DOHH2 (cell line): ENCODE results near the gene TTC3.
"Not testable (repeated sequence)": the region's sequence is repeated elsewhere in the genome, so short reads cannot be mapped to it uniquely, and the experiment has no call there.

Experiments used
- H3F3A ChIP-seq: fragments of 200-600 bp; sonication (generic), shearing (Covaris generic); 2 replicates; pipeline ENCODE4 v1.6.0; 2016; ENCODE audit warnings: antibody characterized with exemption, mild to moderate bottlenecking; ENCODE audit not compliant: control insufficient read depth, insufficient read depth
- H3K27ac ChIP-seq: fragments of 200-600 bp; sonication (generic); 2 replicates; pipeline ENCODE4 v1.5.1; 2014; ENCODE audit warnings: low read depth, mild to moderate bottlenecking, low read length, moderate library complexity
- H3K27me3 ChIP-seq: fragments of 200-600 bp; sonication (generic); 2 replicates; pipeline ENCODE4 v1.6.1; 2014; ENCODE audit warnings: mild to moderate bottlenecking, low read length, mixed read lengths; ENCODE audit not compliant: control insufficient read depth
- H3K36me3 ChIP-seq: fragments of 200-600 bp; sonication (generic); 2 replicates; pipeline ENCODE4 v1.6.1; 2014; ENCODE audit warnings: mild to moderate bottlenecking, low read length, moderate library complexity, mixed read lengths; ENCODE audit not compliant: control insufficient read depth
- H3K4me1 ChIP-seq: fragments of 200-600 bp; sonication (generic); 2 replicates; pipeline ENCODE4 v1.6.1; 2014; ENCODE audit warnings: mild to moderate bottlenecking, low read length, mixed read lengths; ENCODE audit not compliant: control insufficient read depth
- H3K4me2 ChIP-seq: fragments of 200-600 bp; sonication (generic); 2 replicates; pipeline ENCODE4 v1.6.0; 2014; ENCODE audit warnings: mild to moderate bottlenecking, low read length, moderate library complexity
- H3K4me3 ChIP-seq: fragments of 200-600 bp; sonication (generic); 2 replicates; pipeline ENCODE4 v1.5.1; 2014; ENCODE audit warnings: mild to moderate bottlenecking, low read length, mixed read lengths
- H3K79me2 ChIP-seq: fragments of 200-600 bp; sonication (generic); 2 replicates; pipeline ENCODE4 v1.6.1; 2014; ENCODE audit warnings: mild to moderate bottlenecking, low read length, mixed read lengths; ENCODE audit not compliant: control insufficient read depth
- H3K9me2 ChIP-seq: fragments of 200-600 bp; sonication (generic); replicated peaks from 2 replicates; pipeline ENCODE4 v1.6.1; 2014; ENCODE audit warnings: mild to moderate bottlenecking, low read length, mixed read lengths; ENCODE audit not compliant: control insufficient read depth
- H3K9me3 ChIP-seq: fragments of 200-600 bp; sonication (generic); 2 replicates; pipeline ENCODE4 v1.6.1; 2014; ENCODE audit warnings: antibody characterized with exemption, low read length, mixed read lengths; ENCODE audit not compliant: control insufficient read depth, insufficient read depth
- H4K20me1 ChIP-seq: fragments of 200-600 bp; sonication (generic); 2 replicates; pipeline ENCODE4 v1.6.0; 2014; ENCODE audit warnings: low read depth, mild to moderate bottlenecking, antibody characterized with exemption, low read length, moderate library complexity; ENCODE audit not compliant: control insufficient read depth, insufficient read depth
- EZH2phosphoT487 ChIP-seq: fragments of 200-600 bp; sonication (generic); IDR thresholded peaks from 2 replicates; pipeline ENCODE4 v1.6.1; 2017; ENCODE audit warnings: borderline replicate concordance, mild to moderate bottlenecking, antibody characterized with exemption, low read length, moderate library complexity, mixed read lengths
- TF ChIP-seq, protein P1 (sequence below): fragments of 200-600 bp; sonication (generic); IDR thresholded peaks from one replicate; pipeline ENCODE4 v1.5.1; 2014; ENCODE audit warnings: antibody characterized with exemption, mild to moderate bottlenecking, low read depth, low read length; ENCODE audit not compliant: poor library complexity, severe bottlenecking

TTC3 gene

DNA sequence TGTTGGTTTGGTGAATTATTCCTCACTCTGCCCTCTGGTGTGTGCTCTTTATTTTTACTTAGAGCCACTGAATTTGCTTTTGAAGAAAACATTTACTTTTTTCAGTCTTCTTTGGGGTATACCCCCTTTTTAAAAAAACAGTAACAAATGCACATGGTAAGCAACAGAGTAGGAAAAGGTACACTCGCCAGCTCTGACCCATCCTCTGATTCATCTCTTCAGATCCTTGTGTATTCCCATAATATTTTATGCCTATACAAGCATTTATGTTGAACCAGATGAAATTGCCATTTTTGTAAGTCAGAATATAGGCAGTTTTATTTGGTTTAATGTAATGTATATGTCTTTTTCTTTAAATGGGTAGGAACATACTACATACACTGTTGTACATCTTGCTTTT is 28.3 kb downstream of the TTC3 start:
- no peak for TF ChIP-seq EZH2phosphoT487
- TF ChIP-seq, protein P1, sequence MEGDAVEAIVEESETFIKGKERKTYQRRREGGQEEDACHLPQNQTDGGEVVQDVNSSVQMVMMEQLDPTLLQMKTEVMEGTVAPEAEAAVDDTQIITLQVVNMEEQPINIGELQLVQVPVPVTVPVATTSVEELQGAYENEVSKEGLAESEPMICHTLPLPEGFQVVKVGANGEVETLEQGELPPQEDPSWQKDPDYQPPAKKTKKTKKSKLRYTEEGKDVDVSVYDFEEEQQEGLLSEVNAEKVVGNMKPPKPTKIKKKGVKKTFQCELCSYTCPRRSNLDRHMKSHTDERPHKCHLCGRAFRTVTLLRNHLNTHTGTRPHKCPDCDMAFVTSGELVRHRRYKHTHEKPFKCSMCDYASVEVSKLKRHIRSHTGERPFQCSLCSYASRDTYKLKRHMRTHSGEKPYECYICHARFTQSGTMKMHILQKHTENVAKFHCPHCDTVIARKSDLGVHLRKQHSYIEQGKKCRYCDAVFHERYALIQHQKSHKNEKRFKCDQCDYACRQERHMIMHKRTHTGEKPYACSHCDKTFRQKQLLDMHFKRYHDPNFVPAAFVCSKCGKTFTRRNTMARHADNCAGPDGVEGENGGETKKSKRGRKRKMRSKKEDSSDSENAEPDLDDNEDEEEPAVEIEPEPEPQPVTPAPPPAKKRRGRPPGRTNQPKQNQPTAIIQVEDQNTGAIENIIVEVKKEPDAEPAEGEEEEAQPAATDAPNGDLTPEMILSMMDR: no peak
- H3K9me2 ChIP-seq: no peaks in the 10 kb centered on the region
- H4K20me1 ChIP-seq: no peaks in the 10 kb centered on the region
- H3K27me3 ChIP-seq: no peaks in the 10 kb centered on the region
- H3K4me2 ChIP-seq: no peak overlapping the region
- H3K79me2 ChIP-seq: peaks cover under 1% of the 10 kb centered on the region; the same call in 1 of the 2 replicates
- H3K4me3 ChIP-seq: no peak overlapping the region
- H3K4me1 ChIP-seq: no peaks in the 10 kb centered on the region
- H3F3A ChIP-seq: no peaks in the 10 kb centered on the region
- H3K9me3 ChIP-seq: 0 out of 2 replicates have a peak, but pooled peaks cover 3% of the 10 kb centered on the region
- H3K36me3 ChIP-seq: peaks cover 27% of the 10 kb centered on the region
- H3K27ac ChIP-seq: no peak overlapping the region

DNA sequence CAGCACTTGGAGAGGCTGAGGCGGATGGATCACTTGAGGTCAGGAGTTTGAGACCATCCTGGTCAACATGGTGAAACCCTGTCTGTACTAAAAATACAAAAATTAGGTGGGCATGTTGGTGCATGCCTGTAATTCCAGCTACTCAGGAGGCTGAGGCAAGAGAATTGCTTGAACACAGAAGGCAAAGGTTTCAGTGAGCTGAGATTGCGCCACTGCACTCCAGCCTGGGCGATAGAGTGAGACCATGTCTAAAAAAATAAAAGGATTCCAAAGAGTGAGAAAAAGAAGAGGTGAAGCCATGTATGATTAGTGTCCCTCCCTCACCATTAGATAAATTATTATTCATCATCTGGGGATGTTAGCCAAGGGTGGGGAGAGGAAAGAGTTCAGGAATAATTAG is 29.7 kb downstream of the TTC3 start:
- not testable (repeated sequence) for H3K4me3 ChIP-seq, H3K79me2 ChIP-seq, H3K9me3 ChIP-seq, H3F3A ChIP-seq, H3K27me3 ChIP-seq, H3K4me2 ChIP-seq, H3K9me2 ChIP-seq, H4K20me1 ChIP-seq, H3K27ac ChIP-seq, H3K4me1 ChIP-seq
- peaks cover 15% of the 10 kb centered on the region for H3K36me3 ChIP-seq

DNA sequence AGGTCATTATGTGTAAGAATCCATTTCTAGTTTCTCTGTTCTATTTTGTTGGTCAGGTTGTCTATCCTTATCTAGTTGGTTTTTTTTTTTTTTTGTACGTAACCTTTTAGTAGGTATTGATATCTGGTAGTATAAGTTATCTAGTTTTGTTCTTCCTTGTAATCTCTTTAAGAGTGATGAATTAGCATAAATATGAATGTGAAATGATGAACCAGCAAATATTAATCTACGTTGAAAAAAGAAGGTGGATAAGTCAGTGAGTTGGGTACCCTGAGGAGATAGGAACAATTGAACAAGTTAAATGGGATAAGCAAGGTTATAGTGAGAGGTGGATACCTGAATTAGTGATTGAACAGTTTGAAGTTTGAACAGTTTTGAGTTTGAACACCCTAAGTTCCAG is 33.9 kb downstream of the TTC3 start:
- Histone ChIP-seq H3K36me3 (peaks cover 5% of the 10 kb centered on the region; the same call in 1 of the 2 replicates), H3K4me2 (no peak overlapping the region), H3K4me3 (no peak overlapping the region), H3K27me3 (no peaks in the 10 kb centered on the region), H3K9me2 (no peaks in the 10 kb centered on the region), H3K4me1 (no peaks in the 10 kb centered on the region), H3F3A (no peaks in the 10 kb centered on the region), H3K9me3 (0 out of 2 replicates have a peak, but pooled peaks cover 5% of the 10 kb centered on the region), H3K27ac (no peak overlapping the region), H4K20me1 (no peaks in the 10 kb centered on the region), H3K79me2 (peaks cover 3% of the 10 kb centered on the region; the same call in 1 of the 2 replicates)
- TF ChIP-seq, protein P1: no peak
- TF ChIP-seq EZH2phosphoT487: no peak

DNA sequence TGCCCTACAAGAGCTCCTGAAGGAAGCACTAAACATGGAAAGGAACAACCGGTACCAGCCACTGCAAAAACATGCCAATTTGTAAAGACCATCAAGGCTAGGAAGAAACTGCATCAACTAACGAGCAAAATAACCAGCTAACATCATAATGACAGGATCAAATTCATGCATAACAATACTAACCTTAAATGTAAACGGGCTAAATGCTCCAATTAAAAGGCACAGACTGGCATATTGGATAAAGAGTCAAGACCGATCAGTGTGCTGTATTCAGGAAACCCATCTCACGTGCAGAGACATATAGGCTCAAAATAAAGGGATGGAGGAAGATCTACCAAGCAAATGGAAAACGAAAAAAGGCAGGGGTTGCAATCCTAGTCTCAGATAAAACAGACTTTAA is 38.0 kb downstream of the TTC3 start:
- H3K4me1 ChIP-seq, H3K9me2 ChIP-seq: not testable (repeated sequence)

DNA sequence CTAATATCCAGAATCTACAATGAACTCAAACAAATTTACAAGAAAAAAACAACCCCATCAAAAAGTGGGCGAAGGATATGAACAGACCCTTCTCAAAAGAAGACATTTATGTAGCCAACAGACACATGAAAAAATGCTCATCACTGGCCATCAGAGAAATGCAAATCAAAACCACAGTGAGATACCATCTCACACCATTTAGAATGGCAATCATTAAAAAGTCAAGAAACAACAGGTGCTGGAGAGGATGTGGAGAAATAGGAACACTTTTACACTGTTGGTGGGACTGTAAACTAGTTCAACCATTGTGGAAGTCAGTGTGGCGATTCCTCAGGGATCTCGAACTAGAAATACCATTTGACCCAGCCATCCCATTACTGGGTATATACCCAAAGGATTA is 41.2 kb downstream of the TTC3 start:
- not testable (repeated sequence) for H3K4me3 ChIP-seq, H3K27me3 ChIP-seq, H3K4me2 ChIP-seq, H4K20me1 ChIP-seq, H3K4me1 ChIP-seq, H3K79me2 ChIP-seq, H3K9me3 ChIP-seq, H3K27ac ChIP-seq, H3K9me2 ChIP-seq, H3F3A ChIP-seq, H3K36me3 ChIP-seq

More for the DNA sequence above, 38.0 kb downstream of the TTC3 start:
- not testable (repeated sequence) for H4K20me1 ChIP-seq, H3K36me3 ChIP-seq, H3K27ac ChIP-seq, H3K4me2 ChIP-seq, H3K4me3 ChIP-seq, H3K79me2 ChIP-seq, H3F3A ChIP-seq, H3K9me3 ChIP-seq, H3K27me3 ChIP-seq

DNA sequence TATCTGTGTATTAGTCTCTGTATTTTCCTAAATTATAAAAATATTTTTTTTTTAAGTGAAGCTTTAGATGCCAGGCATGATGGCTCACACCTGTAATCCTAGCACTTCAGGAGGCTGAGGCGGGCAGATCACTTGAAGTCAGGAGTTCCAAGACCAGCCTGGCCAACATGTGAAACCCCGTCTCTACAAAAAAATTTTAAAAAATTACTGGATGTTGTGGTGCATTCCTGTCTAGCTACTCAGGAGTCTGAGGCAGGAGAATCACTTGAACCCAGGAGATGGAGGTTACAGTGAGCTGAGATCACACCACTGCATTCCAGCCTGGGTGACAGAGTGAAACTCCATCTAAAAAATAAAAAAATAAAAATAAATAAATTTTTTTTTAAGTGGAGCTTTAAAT is 43.4 kb downstream of the TTC3 start:
- not testable (repeated sequence) for H3K9me2 ChIP-seq

More for the DNA sequence above, 43.4 kb downstream of the TTC3 start:
- not testable (repeated sequence) for H3K4me1 ChIP-seq, H3K36me3 ChIP-seq, H3K4me2 ChIP-seq, H4K20me1 ChIP-seq, H3K79me2 ChIP-seq, H3K27me3 ChIP-seq, H3K4me3 ChIP-seq, H3F3A ChIP-seq, H3K9me3 ChIP-seq, H3K27ac ChIP-seq
